Fibroblast of lung (primary cell): ENCODE results near the gene ZNF516.

Experiments
- CTCF ChIP-seq, 2 donors: IDR thresholded peaks in 1 of 2; conservative IDR thresholded peaks in 1 of 2; 1 replicate in 1 of 2; 2 replicates in 1 of 2; pipeline ENCODE4 v1.5.1; 2011 to 2012; ENCODE audit warnings: low read length in 2 of 2, control low read depth in 1 of 2, inconsistent platforms in 1 of 2, low read depth in 1 of 2, mild to moderate bottlenecking in 1 of 2
- EZH2 ChIP-seq: IDR thresholded peaks from 2 replicates; pipeline ENCODE4 v1.5.1; 2012; ENCODE audit warnings: low read length, control low read depth, mild to moderate bottlenecking; ENCODE audit errors: missing control alignments

DNA sequence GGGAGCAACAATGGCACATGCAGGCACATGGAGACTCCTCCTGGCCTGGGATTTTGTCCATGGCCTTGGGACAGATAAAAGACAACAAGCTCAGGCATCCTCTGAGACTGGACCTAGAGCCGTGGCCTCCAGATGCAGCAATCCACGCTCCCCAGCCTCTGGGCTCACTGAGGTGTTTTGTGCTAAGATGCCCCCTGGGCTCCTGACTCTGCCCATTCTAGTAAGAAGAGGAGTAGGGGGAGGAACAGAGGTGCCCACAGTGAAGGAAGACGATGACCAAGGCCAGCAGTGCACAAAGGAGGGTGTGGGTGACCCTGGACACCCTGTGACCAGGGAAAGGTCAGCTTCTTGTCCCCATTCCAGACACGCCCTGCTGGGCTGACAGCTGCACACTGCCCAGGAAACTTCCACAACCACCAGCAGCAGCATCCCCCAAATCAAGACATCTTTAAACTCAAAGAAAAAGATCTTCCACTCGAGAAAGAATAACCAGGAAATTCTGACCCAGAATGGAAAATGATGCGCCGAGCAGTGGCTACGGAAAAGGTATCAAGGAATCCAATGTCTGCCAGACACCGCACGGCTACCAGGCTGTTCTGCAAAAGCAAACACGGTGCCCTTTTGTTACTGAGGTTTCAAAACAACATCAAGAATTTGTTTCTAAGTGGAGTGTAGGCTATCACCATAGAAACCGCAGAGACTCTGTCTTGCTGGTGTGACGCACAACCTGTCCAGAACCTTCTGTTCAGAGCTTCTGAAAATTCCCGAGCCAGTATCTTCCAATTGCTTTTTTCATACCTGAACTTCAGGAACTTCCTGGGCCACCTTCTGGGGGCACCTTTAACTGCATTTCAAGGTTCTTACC is 65.5 kb downstream of the ZNF516 start:
- TF ChIP-seq CTCF (conservative IDR thresholded peaks at IDR 0.05 in 1 of 2, IDR thresholded peaks at IDR 0.05 in 1 of 2; ENCODE audit: low read depth in 1 of 2, low read length in 2 of 2) (no peak), EZH2 (no peak)
